Bronchial epithelial cell (primary cell): ENCODE data around the gene FXYD1. TPM values are rescaled to one million over a fixed set of nuclear protein-coding genes. Genes with fewer than 3 reads are reported as not detected.

ENCODE experiments used
- DNase-seq: peaks from one replicate; pipeline ENCODE4 v3.0.0-alpha.2; 2010; ENCODE audit warnings: low read depth
- FAIRE-seq: peaks from 2 replicates; lab custom pipeline; 2011; peaks lifted over from hg19 to GRCh38; lab: Jason Lieb, UNC
- H3K27me3 ChIP-seq: 2 replicates; pipeline ENCODE4 v1.5.1; 2011; ENCODE audit warnings: low read length; ENCODE audit not compliant: control insufficient read depth, insufficient read depth
- H3K36me3 ChIP-seq: 2 replicates; pipeline ENCODE4 v1.5.1; 2011; ENCODE audit warnings: low read length; ENCODE audit not compliant: control insufficient read depth, insufficient read depth
- H3K4me3 ChIP-seq: 2 replicates; pipeline ENCODE4 v1.5.1; 2011; ENCODE audit warnings: mild to moderate bottlenecking, low read depth, low read length, control low read depth
- CTCF ChIP-seq: IDR thresholded peaks from 2 replicates; pipeline ENCODE4 v1.5.1; 2011; ENCODE audit warnings: mild to moderate bottlenecking, moderate library complexity, low read length, control low read depth, inconsistent platforms; ENCODE audit not compliant: insufficient read depth, severe bottlenecking
- total RNA-seq: library from RNA; depleted of rRNA; stranded (reverse); fragments of >200 nt; gene quantifications from 2 replicates; pipeline ENCODE4 v1.2.1, GENCODE V29; 2014

The FXYD1 gene
- total RNA-seq, 1 donor from 2014 or later, result not detected

GRCh38 chr19:35178701-35179100, 40.1 kb downstream of the FXYD1 start:
- TF ChIP-seq CTCF, result no peak
- Histone ChIP-seq H3K4me3 (no peak overlapping the region), H3K27me3 (no peaks in the 10 kb centered on the region), H3K36me3 (no peaks in the 10 kb centered on the region)
- DNase-seq (no peak), FAIRE-seq (no peak)

GRCh38 chr19:35179830-35180229, 41.2 kb downstream of the FXYD1 start:
- no peak for TF ChIP-seq CTCF
- Histone ChIP-seq H3K27me3 (no peaks in the 10 kb centered on the region), H3K36me3 (no peaks in the 10 kb centered on the region), H3K4me3 (no peak overlapping the region)
- no peak for DNase-seq
- FAIRE-seq, result no peak

- no peaks in the 10 kb centered on the region for H3K27me3 ChIP-seq
- no peak for FAIRE-seq
Measured at GRCh38 chr19:35181387-35181786, 42.8 kb downstream of the FXYD1 start.

GRCh38 chr19:35184267-35184666, 45.6 kb downstream of the FXYD1 start:
- DNase-seq, result no peak
- TF ChIP-seq CTCF, result no peak
- H3K4me3 ChIP-seq, result no peak overlapping the region
- FAIRE-seq, result no peak
- no peaks in the 10 kb centered on the region for H3K27me3 ChIP-seq
- H3K36me3 ChIP-seq, result no peaks in the 10 kb centered on the region

More at GRCh38 chr19:35181387-35181786, 42.8 kb downstream of the FXYD1 start:
- no peak for DNase-seq
- Histone ChIP-seq H3K36me3 (no peaks in the 10 kb centered on the region), H3K4me3 (no peak overlapping the region)
- TF ChIP-seq CTCF, result no peak

- TF ChIP-seq CTCF, result no peak
- no peak overlapping the region for H3K4me3 ChIP-seq
- H3K36me3 ChIP-seq, result no peaks in the 10 kb centered on the region
- H3K27me3 ChIP-seq, result no peaks in the 10 kb centered on the region
- DNase-seq (no peak), FAIRE-seq (no peak)
Measured at GRCh38 chr19:35184884-35185283, 46.3 kb downstream of the FXYD1 start.

Other genes with a start within 250 kb of the FXYD1 start
- gene ZNF30, start 211.9 kb upstream of the FXYD1 start, total RNA-seq, result 1.5 and 3.7 TPM in 2 replicates
- 1.2 and 1.8 TPM in 2 replicates for gene ZNF792, start 174.6 kb upstream of the FXYD1 start, total RNA-seq
- gene GRAMD1A, start 138.5 kb upstream of the FXYD1 start, total RNA-seq, result 6.3 and 7.9 TPM in 2 replicates
- 0.13 and 0.26 TPM in 2 replicates for gene SCN1B, start 108.4 kb upstream of the FXYD1 start, total RNA-seq
- not detected in 2 replicates for gene HPN, start 97.1 kb upstream of the FXYD1 start, total RNA-seq
- gene FXYD3, start 23.0 kb upstream of the FXYD1 start, total RNA-seq, result 309 and 548 TPM in 2 replicates
- gene LGI4, start 3.8 kb upstream of the FXYD1 start, total RNA-seq, result not detected in 2 replicates
- gene FXYD7, start 4.4 kb downstream of the FXYD1 start, total RNA-seq, result not detected in 2 replicates
- gene FXYD5, start 15.9 kb downstream of the FXYD1 start, total RNA-seq, result 11.3 and 12.4 TPM in 2 replicates
- gene FAM187B, start 89.9 kb downstream of the FXYD1 start, total RNA-seq, result not detected in 2 replicates
- 11.3 and 27.0 TPM in 2 replicates for gene LSR, start 110.2 kb downstream of the FXYD1 start, total RNA-seq
- 60.8 and 67.3 TPM in 2 replicates for gene USF2, start 130.1 kb downstream of the FXYD1 start, total RNA-seq
- not detected in 2 replicates for gene HAMP, start 143.7 kb downstream of the FXYD1 start, total RNA-seq
- not detected in 2 replicates for gene MAG, start 153.3 kb downstream of the FXYD1 start, total RNA-seq
- 0.53 TPM in 1 of 2 replicates, not detected in the other for gene CD22, start 190.4 kb downstream of the FXYD1 start, total RNA-seq
- gene FFAR1, start 209.1 kb downstream of the FXYD1 start, total RNA-seq, result not detected in 2 replicates
- gene FFAR3, start 219.6 kb downstream of the FXYD1 start, total RNA-seq, result not detected in 2 replicates
- not detected in 2 replicates for gene GPR42, start 232.2 kb downstream of the FXYD1 start, total RNA-seq